DOHH2 (cell line): ENCODE data around the gene LSP1.

Source experiments
- H3F3A ChIP-seq: fragments of 200-600 bp; sonication (generic), shearing (Covaris generic); 2 replicates; pipeline ENCODE4 v1.6.0; 2016; ENCODE audit warnings: antibody characterized with exemption, mild to moderate bottlenecking; ENCODE audit not compliant: control insufficient read depth, insufficient read depth
- H3K27ac ChIP-seq: fragments of 200-600 bp; sonication (generic); 2 replicates; pipeline ENCODE4 v1.5.1; 2014; ENCODE audit warnings: low read depth, mild to moderate bottlenecking, low read length, moderate library complexity
- H3K27me3 ChIP-seq: fragments of 200-600 bp; sonication (generic); 2 replicates; pipeline ENCODE4 v1.6.1; 2014; ENCODE audit warnings: mild to moderate bottlenecking, low read length, mixed read lengths; ENCODE audit not compliant: control insufficient read depth
- H3K36me3 ChIP-seq: fragments of 200-600 bp; sonication (generic); 2 replicates; pipeline ENCODE4 v1.6.1; 2014; ENCODE audit warnings: mild to moderate bottlenecking, low read length, moderate library complexity, mixed read lengths; ENCODE audit not compliant: control insufficient read depth
- H3K4me1 ChIP-seq: fragments of 200-600 bp; sonication (generic); 2 replicates; pipeline ENCODE4 v1.6.1; 2014; ENCODE audit warnings: mild to moderate bottlenecking, low read length, mixed read lengths; ENCODE audit not compliant: control insufficient read depth
- H3K4me2 ChIP-seq: fragments of 200-600 bp; sonication (generic); 2 replicates; pipeline ENCODE4 v1.6.0; 2014; ENCODE audit warnings: mild to moderate bottlenecking, low read length, moderate library complexity
- H3K4me3 ChIP-seq: fragments of 200-600 bp; sonication (generic); 2 replicates; pipeline ENCODE4 v1.5.1; 2014; ENCODE audit warnings: mild to moderate bottlenecking, low read length, mixed read lengths
- H3K79me2 ChIP-seq: fragments of 200-600 bp; sonication (generic); 2 replicates; pipeline ENCODE4 v1.6.1; 2014; ENCODE audit warnings: mild to moderate bottlenecking, low read length, mixed read lengths; ENCODE audit not compliant: control insufficient read depth
- H3K9me2 ChIP-seq: fragments of 200-600 bp; sonication (generic); replicated peaks from 2 replicates; pipeline ENCODE4 v1.6.1; 2014; ENCODE audit warnings: mild to moderate bottlenecking, low read length, mixed read lengths; ENCODE audit not compliant: control insufficient read depth
- H3K9me3 ChIP-seq: fragments of 200-600 bp; sonication (generic); 2 replicates; pipeline ENCODE4 v1.6.1; 2014; ENCODE audit warnings: antibody characterized with exemption, low read length, mixed read lengths; ENCODE audit not compliant: control insufficient read depth, insufficient read depth
- H4K20me1 ChIP-seq: fragments of 200-600 bp; sonication (generic); 2 replicates; pipeline ENCODE4 v1.6.0; 2014; ENCODE audit warnings: low read depth, mild to moderate bottlenecking, antibody characterized with exemption, low read length, moderate library complexity; ENCODE audit not compliant: control insufficient read depth, insufficient read depth
- CTCF ChIP-seq: fragments of 200-600 bp; sonication (generic); IDR thresholded peaks from one replicate; pipeline ENCODE4 v1.5.1; 2014; ENCODE audit warnings: antibody characterized with exemption, mild to moderate bottlenecking, low read depth, low read length; ENCODE audit not compliant: poor library complexity, severe bottlenecking
- EZH2phosphoT487 ChIP-seq: fragments of 200-600 bp; sonication (generic); IDR thresholded peaks from 2 replicates; pipeline ENCODE4 v1.6.1; 2017; ENCODE audit warnings: borderline replicate concordance, mild to moderate bottlenecking, antibody characterized with exemption, low read length, moderate library complexity, mixed read lengths

Gene LSP1

GRCh38 chr11:1864231-1864630 is 11.3 kb downstream of the LSP1 start:
- H3K27ac ChIP-seq = no peak overlapping the region
- H3K9me2 ChIP-seq = no peaks in the 10 kb centered on the region
- H3K4me1 ChIP-seq = no peaks in the 10 kb centered on the region
- no peaks in the 10 kb centered on the region for H3K27me3 ChIP-seq
- TF ChIP-seq CTCF (no peak), EZH2phosphoT487 (no peak)
- peaks cover 6% of the 10 kb centered on the region for H4K20me1 ChIP-seq
- no peaks in the 10 kb centered on the region for H3F3A ChIP-seq
- H3K36me3 ChIP-seq = peaks cover 8% of the 10 kb centered on the region
- no peaks in the 10 kb centered on the region for H3K9me3 ChIP-seq
- H3K4me3 ChIP-seq = no peak overlapping the region
- no peak overlapping the region for H3K4me2 ChIP-seq
- H3K79me2 ChIP-seq = peaks cover 39% of the 10 kb centered on the region

GRCh38 chr11:1864831-1865665 is 12.2 kb downstream of the LSP1 start:
- Histone ChIP-seq H3F3A (no peaks in the 10 kb centered on the region), H3K4me1 (no peaks in the 10 kb centered on the region), H3K9me2 (no peaks in the 10 kb centered on the region), H4K20me1 (peaks cover 6% of the 10 kb centered on the region), H3K9me3 (no peaks in the 10 kb centered on the region), H3K36me3 (peaks cover 8% of the 10 kb centered on the region), H3K4me2 (no peak overlapping the region), H3K27ac (no peak overlapping the region), H3K4me3 (no peak overlapping the region), H3K79me2 (peaks cover 33% of the 10 kb centered on the region), H3K27me3 (no peaks in the 10 kb centered on the region)
- TF ChIP-seq EZH2phosphoT487 (no peak), CTCF (no peak)

GRCh38 chr11:1866226-1866625 is 13.3 kb downstream of the LSP1 start:
- Histone ChIP-seq H3K36me3 (peaks cover 8% of the 10 kb centered on the region), H3K4me3 (no peak overlapping the region), H3K79me2 (peaks cover 29% of the 10 kb centered on the region), H3K9me2 (no peaks in the 10 kb centered on the region), H3K4me2 (no peak overlapping the region), H3K4me1 (no peaks in the 10 kb centered on the region), H4K20me1 (peaks cover 9% of the 10 kb centered on the region), H3K9me3 (no peaks in the 10 kb centered on the region), H3F3A (no peaks in the 10 kb centered on the region), H3K27me3 (no peaks in the 10 kb centered on the region), H3K27ac (no peak overlapping the region)
- no peak for TF ChIP-seq EZH2phosphoT487

GRCh38 chr11:1866776-1867175 is 13.9 kb downstream of the LSP1 start:
- H3K79me2 ChIP-seq = peaks cover 28% of the 10 kb centered on the region
- H3K27me3 ChIP-seq = no peaks in the 10 kb centered on the region
- no peak overlapping the region for H3K4me3 ChIP-seq
- no peak overlapping the region for H3K27ac ChIP-seq
- H3F3A ChIP-seq = no peaks in the 10 kb centered on the region
- no peaks in the 10 kb centered on the region for H3K9me3 ChIP-seq
- no peaks in the 10 kb centered on the region for H3K4me1 ChIP-seq
- H3K9me2 ChIP-seq = no peaks in the 10 kb centered on the region
- H4K20me1 ChIP-seq = peaks cover 6% of the 10 kb centered on the region; the same call in 1 of the 2 replicates
- peaks cover 8% of the 10 kb centered on the region for H3K36me3 ChIP-seq
- H3K4me2 ChIP-seq = no peak overlapping the region
- no peak for TF ChIP-seq EZH2phosphoT487
- TF ChIP-seq CTCF = no peak
